Measurements from ENCODE around the gene HSP90AB1.

Gene HSP90AB1

DNA sequence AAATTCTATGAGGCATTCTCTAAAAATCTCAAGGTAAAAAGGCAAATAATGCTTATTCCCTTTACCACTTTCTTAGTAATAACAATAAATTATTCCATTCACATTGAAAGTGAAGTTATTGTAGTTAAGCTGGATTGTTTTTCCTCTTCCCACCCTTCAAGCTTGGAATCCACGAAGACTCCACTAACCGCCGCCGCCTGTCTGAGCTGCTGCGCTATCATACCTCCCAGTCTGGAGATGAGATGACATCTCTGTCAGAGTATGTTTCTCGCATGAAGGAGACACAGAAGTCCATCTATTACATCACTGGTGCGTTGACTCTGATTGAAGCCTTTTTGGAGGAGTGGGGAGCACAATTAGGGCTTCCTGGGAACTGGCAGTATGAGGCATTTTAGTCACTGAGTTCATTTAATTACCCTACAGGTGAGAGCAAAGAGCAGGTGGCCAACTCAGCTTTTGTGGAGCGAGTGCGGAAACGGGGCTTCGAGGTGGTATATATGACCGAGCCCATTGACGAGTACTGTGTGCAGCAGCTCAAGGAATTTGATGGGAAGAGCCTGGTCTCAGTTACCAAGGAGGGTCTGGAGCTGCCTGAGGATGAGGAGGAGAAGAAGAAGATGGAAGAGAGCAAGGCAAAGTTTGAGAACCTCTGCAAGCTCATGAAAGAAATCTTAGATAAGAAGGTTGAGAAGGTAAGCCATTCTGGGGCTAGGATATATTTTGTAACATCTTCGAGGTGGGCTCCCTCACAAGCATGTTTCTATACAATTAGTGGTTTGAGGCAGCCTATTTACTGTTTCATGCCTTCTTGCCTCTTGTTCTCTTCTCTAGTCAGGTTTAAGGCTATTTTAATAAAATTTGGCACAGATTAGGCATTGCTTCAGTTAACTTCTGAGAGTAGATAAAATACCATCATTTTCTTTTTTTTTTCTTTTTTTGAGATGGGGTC lies 4.9 kb downstream of the HSP90AB1 start:
- no peak overlapping the region for H3K4me3 ChIP-seq (ENCODE audit: low read depth, low read length)
- TF ChIP-seq, protein P1, sequence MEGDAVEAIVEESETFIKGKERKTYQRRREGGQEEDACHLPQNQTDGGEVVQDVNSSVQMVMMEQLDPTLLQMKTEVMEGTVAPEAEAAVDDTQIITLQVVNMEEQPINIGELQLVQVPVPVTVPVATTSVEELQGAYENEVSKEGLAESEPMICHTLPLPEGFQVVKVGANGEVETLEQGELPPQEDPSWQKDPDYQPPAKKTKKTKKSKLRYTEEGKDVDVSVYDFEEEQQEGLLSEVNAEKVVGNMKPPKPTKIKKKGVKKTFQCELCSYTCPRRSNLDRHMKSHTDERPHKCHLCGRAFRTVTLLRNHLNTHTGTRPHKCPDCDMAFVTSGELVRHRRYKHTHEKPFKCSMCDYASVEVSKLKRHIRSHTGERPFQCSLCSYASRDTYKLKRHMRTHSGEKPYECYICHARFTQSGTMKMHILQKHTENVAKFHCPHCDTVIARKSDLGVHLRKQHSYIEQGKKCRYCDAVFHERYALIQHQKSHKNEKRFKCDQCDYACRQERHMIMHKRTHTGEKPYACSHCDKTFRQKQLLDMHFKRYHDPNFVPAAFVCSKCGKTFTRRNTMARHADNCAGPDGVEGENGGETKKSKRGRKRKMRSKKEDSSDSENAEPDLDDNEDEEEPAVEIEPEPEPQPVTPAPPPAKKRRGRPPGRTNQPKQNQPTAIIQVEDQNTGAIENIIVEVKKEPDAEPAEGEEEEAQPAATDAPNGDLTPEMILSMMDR (IDR thresholded peaks at IDR 0.05; ENCODE audit: insufficient read depth, low read length, missing control alignments) = no peak
- no peak for DNase-seq (ENCODE audit: low read depth, low spot score)
- CTCF ChIA-PET = interaction anchor here (1.1 to 7.4 kb wide), 5 partner anchors 9 to 152 kb away, joined by 3 to 73 read pairs (median 8); no protein-coding TSS in a partner anchor
- POLR2A ChIA-PET = no interaction called here

DNA sequence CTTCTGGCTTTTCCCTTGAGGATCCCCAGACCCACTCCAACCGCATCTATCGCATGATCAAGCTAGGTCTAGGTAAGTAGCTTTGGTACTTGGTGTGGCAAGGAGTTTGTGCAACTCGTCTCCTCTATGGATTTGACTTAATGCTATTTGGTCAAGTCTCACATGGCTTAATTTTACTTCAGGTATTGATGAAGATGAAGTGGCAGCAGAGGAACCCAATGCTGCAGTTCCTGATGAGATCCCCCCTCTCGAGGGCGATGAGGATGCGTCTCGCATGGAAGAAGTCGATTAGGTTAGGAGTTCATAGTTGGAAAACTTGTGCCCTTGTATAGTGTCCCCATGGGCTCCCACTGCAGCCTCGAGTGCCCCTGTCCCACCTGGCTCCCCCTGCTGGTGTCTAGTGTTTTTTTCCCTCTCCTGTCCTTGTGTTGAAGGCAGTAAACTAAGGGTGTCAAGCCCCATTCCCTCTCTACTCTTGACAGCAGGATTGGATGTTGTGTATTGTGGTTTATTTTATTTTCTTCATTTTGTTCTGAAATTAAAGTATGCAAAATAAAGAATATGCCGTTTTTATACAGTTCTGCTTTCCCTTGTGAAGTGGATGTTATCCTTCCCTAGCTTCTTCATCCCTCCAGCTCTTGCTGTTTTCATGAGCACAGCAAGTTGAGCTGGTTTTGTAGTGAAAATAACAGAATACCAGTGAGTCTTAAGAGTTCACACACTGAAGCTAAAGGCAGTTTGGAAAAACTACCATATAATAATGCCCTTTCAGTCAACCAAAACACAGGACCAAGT lies 6.6 kb downstream of the HSP90AB1 start:
- ChIA-PET CTCF (interaction anchor here (0.6 to 7.4 kb wide), 9 partner anchors 9 to 108 kb away, joined by 3 to 73 read pairs (median 6); no protein-coding TSS in a partner anchor), POLR2A (interaction anchor here (0.7 kb wide), 1 partner anchor 8 kb away, joined by 3 read pairs; no protein-coding TSS in a partner anchor)
- DNase-seq (ENCODE audit: low read depth, low spot score) = no peak
- TF ChIP-seq, protein P1 (IDR thresholded peaks at IDR 0.05; ENCODE audit: insufficient read depth, low read length, missing control alignments) = peak; percentile 49
- no peak overlapping the region for H3K4me3 ChIP-seq (ENCODE audit: low read depth, low read length)

DNA sequence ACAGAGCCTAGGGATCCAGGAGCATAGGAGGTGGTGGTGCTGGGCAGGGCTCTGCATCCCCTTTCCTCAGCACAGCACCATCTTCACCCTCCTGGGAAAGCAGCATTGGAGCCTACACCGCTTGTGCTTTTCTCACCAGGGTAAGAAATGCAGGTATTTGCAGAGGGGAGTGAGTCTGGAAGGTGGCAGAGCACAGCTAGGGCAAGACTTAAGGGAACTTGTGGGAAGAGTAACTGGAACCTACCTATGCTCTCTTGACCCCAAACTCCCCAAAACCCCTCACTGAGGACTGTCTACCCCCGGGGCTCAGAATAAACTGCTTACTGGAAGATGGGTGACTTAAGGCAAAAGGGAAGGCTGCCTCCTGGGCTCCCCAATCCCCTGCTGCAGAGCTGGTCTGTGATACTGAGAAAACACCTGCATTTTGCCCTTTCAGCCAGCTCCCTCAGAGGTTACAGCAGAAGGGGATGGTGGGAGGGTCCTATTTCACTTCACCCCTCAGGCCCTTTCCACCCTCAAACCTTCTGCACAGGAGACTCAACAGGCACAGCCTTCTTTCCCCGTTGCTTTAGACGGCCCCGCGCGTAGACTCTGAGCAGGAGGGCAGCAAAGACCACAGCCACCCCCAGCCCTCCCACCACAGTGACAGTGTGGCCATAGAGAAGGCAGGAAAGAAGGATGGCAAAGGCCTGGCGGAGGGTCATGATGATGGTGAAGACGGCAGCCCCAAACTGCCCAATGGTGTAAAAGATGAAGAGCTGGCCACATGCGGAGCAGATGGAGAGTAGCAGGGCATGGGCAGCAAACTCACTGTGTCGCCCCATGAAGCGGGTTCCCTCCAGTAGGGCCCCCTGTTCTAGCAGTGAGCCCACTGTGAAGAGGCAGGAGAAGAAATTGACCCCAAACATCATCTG lies 7.5 kb downstream of the HSP90AB1 start:
- peak overlapping the region; percentile 8; the same call in 1 of the 2 replicates for H3K4me3 ChIP-seq (ENCODE audit: low read depth, low read length)
- TF ChIP-seq, protein P1 (IDR thresholded peaks at IDR 0.05; ENCODE audit: insufficient read depth, low read length, missing control alignments) = no peak
- ChIA-PET POLR2A (interaction anchor here (0.6 to 3.4 kb wide), 5 partner anchors 7 to 31 kb away, joined by 3 to 109 read pairs (median 3); partner anchors contain the start of genes HSP90AB1 and SLC29A1), CTCF (interaction anchor here (0.8 to 7.4 kb wide), 12 partner anchors 8 to 156 kb away, joined by 3 to 73 read pairs (median 9); partner anchors contain the start of gene TMEM151B)
- no peak for DNase-seq (ENCODE audit: low read depth, low spot score)

DNA sequence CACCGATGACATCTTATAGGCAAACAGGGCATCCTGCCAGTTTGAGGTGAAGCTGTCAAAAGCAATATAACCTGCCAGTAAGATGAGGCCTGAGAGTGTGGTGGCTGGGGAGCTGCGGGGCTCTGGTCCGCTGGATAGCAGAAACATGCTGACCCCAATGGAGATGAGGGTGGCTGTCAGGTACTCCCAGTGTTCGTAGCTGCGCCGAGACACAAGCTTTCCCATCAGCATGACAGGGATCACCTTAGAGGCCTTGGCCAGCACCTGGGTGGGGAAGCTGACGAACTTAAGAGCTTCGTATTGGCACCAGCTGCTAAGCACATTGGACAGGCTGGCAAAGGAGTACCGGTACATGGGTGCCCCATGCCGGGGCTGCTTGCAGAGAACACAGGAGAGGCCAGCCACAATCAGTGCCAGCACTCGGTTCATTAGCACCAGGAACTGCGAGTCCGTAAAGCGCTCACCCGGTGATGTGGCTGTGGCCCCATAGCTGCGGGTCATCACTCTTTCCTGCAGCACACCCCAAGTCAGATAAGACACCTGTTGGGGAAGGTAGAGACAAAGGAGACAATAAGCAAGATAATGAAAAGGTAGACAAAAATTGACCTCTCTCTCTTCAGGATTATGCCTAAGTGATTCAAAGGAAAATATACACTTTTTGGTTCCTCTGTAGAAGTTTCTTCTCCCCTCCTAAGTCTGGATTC lies 8.4 kb downstream of the HSP90AB1 start:
- CTCF ChIA-PET = interaction anchor here (0.8 to 7.4 kb wide), 11 partner anchors 8 to 157 kb away, joined by 3 to 73 read pairs (median 13); partner anchors contain the start of genes HSP90AB1 and TMEM151B
- TF ChIP-seq, protein P1 (IDR thresholded peaks at IDR 0.05; ENCODE audit: insufficient read depth, low read length, missing control alignments) = no peak
- peak overlapping the region; percentile 20; the same call in 1 of the 2 replicates for H3K4me3 ChIP-seq (ENCODE audit: low read depth, low read length)
- no peak for DNase-seq (ENCODE audit: low read depth, low spot score)
- POLR2A ChIA-PET = interaction anchor here (0.6 to 3.4 kb wide), 4 partner anchors 8 to 32 kb away, joined by 3 to 109 read pairs (median 3); partner anchors contain the start of genes HSP90AB1 and SLC29A1

Data from AG04449 (cell line).